Ovary (tissue), 1 donor: ENCODE measurements around the gene SUMF1.

ENCODE experiments used
- EP300 ChIP-seq: sonication (generic); formaldehyde crosslinking; IDR thresholded peaks from one replicate; pipeline ENCODE4 v1.6.1; 2017; ENCODE audit warnings: antibody characterized with exemption
- POLR2A ChIP-seq: fragments of 450-650 bp; IDR thresholded peaks from one replicate; pipeline ENCODE4 v1.6.1; 2017; ENCODE audit warnings: antibody characterized with exemption, mild to moderate bottlenecking, moderate library complexity

- TF ChIP-seq POLR2A (no peak), EP300 (no peak)
Observed at GRCh38 chr3:4505688-4506558, 38.9 kb upstream of the SUMF1 start.
